Caco-2 (cell line): ENCODE data around the gene P3H1. TPM values are rescaled to one million over a fixed set of nuclear protein-coding genes. Genes with fewer than 3 reads are reported as not detected.

Source experiments
- BruUV-seq: library from RNA; stranded (reverse); fragments of 400-500 nt; replicated peaks from 2 replicates; lab custom pipeline; 2021; lab: Mats Ljungman, UMichigan
- CTCF ChIA-PET: fragments of 300-600 bp; sonication (Branson Sonifier 250); formaldehyde crosslinking; loops from one replicate; lab custom pipeline; 2022; ENCODE audit warnings: antibody characterized with exemption; lab: Charles Lee
- POLR2A ChIA-PET: fragments of 300-600 bp; sonication (Branson Sonifier 250); formaldehyde crosslinking; loops from one replicate; lab custom pipeline; 2022; ENCODE audit warnings: antibody characterized with exemption; lab: Charles Lee
- DNase-seq, 2 experiments: peaks; one replicate each; pipeline versions ENCODE4 v3.0.0 to v3.0.0-alpha.2; 2020 to 2022
- H3K27me3 ChIP-seq: replicated peaks from 2 replicates; pipeline ENCODE4 v1.6.0; 2011; ENCODE audit warnings: low read length; ENCODE audit not compliant: control insufficient read depth, insufficient read depth
- H3K36me3 ChIP-seq: 2 replicates; pipeline ENCODE4 v1.5.1; 2011; ENCODE audit warnings: low read length; ENCODE audit not compliant: control insufficient read depth, insufficient read depth
- H3K4me1 ChIP-seq: fragments of 250-450 bp; sonication (Bioruptor Pico); 2 replicates; pipeline ENCODE4 v1.5.1; 2020; ENCODE audit warnings: mild to moderate bottlenecking
- H3K4me3 ChIP-seq: 2 replicates; pipeline ENCODE4 v1.5.1; 2011; ENCODE audit warnings: low read depth, mild to moderate bottlenecking, control low read depth, low read length
- H3K9me3 ChIP-seq: fragments of 250-450 bp; sonication (Bioruptor Pico); 2 replicates; pipeline ENCODE4 v1.5.1; 2020; ENCODE audit warnings: mild to moderate bottlenecking, moderate library complexity
- H3K27ac Mint-ChIP-seq: one replicate; pipeline ENCODE4 v1.8.0; 2022; ENCODE audit warnings: mixed read lengths; ENCODE audit not compliant: unreplicated experiment
- H3K27me3 Mint-ChIP-seq: one replicate; pipeline ENCODE4 v1.8.0; 2022; ENCODE audit warnings: mixed read lengths; ENCODE audit not compliant: insufficient read depth, unreplicated experiment
- H3K36me3 Mint-ChIP-seq: one replicate; pipeline ENCODE4 v1.8.0; 2022; ENCODE audit warnings: mild to moderate bottlenecking, mixed read lengths; ENCODE audit not compliant: insufficient read depth, unreplicated experiment
- H3K4me1 Mint-ChIP-seq: one replicate; pipeline ENCODE4 v1.8.0; 2022; ENCODE audit warnings: low read depth, mixed read lengths; ENCODE audit not compliant: unreplicated experiment
- H3K4me3 Mint-ChIP-seq: one replicate; pipeline ENCODE4 v1.8.0; 2022; ENCODE audit warnings: mild to moderate bottlenecking, moderate library complexity, mixed read lengths; ENCODE audit not compliant: unreplicated experiment
- H3K9me3 Mint-ChIP-seq: one replicate; pipeline ENCODE4 v1.8.0; 2022; ENCODE audit warnings: mixed read lengths; ENCODE audit not compliant: unreplicated experiment
- intact Hi-C: fragments of 100-400 bp; cut with micrococcal nuclease; formaldehyde crosslinking; loops from one replicate; pipeline ENCODE4 v1.10.0; 2022; ENCODE audit not compliant: unreplicated experiment
- total RNA-seq: library from RNA; stranded (reverse); gene quantifications from 2 replicates; pipeline ENCODE4 v1.2.3, GENCODE V29; 2022
- TF ChIP-seq, protein P1 (sequence below), 2 experiments: fragments of 200-600 bp in 1 of 2; IDR thresholded peaks; 1 replicate in 1 of 2; 2 replicates in 1 of 2; pipeline versions ENCODE4 v1.5.1 to v1.8.0; 2011 to 2022; ENCODE audit warnings: antibody characterized with exemption in 1 of 2, control low read depth in 1 of 2, inconsistent platforms in 1 of 2, low read depth in 1 of 2, low read length in 1 of 2, mild to moderate bottlenecking in 1 of 2, moderate library complexity in 1 of 2; ENCODE audit not compliant: insufficient read depth in 1 of 2, severe bottlenecking in 1 of 2, unreplicated experiment in 1 of 2

P3H1 gene
- total RNA-seq, 1 experiment from 2014 or later: 20.5 TPM

DNA sequence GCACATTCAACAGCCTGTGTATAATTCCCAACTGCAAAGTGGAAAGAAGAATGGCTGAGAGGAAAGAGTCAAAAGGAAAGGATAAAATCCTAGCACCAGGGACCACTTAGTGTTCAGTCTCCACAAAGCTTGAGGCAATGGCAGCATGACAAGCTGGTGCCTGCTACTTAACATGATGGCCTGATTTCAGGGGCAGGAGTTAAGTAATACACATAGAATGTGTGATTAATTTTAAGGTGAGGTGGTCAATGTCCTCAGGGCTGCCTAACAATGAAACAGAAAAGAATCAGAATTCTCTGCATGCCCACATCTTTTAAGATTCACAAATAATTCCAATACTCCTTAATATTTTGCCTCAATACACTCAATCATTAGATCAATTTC is 8.9 kb downstream of the P3H1 start:
- no peak overlapping the region for H3K27ac Mint-ChIP-seq
- intact Hi-C loops: loop anchor here (5.0 kb wide), 1 partner anchor 181 kb away; no protein-coding TSS in a partner anchor
- H3K4me1 ChIP-seq: no peaks in the 10 kb centered on the region
- BruUV-seq: no TSS peak
- peaks cover 7% of the 10 kb centered on the region for H3K36me3 Mint-ChIP-seq
- no peak overlapping the region for H3K4me3 Mint-ChIP-seq
- CTCF ChIA-PET: interaction anchor here (0.8 to 2.0 kb wide), 3 partner anchors 9 to 316 kb away, joined by 3 to 9 read pairs (median 4); partner anchors contain the start of genes C1orf50 and P3H1
- no peak for DNase-seq
- H3K4me1 Mint-ChIP-seq: peaks cover 6% of the 10 kb centered on the region
- no peaks in the 10 kb centered on the region for H3K27me3 ChIP-seq
- no peaks in the 10 kb centered on the region for H3K9me3 Mint-ChIP-seq
- POLR2A ChIA-PET: interaction anchor here (1.3 kb wide), 1 partner anchor 9 kb away, joined by 6 read pairs; the partner anchor contains the start of genes C1orf50 and P3H1
- H3K4me3 ChIP-seq: no peak overlapping the region
- H3K36me3 ChIP-seq: no peaks in the 10 kb centered on the region
- no peaks in the 10 kb centered on the region for H3K9me3 ChIP-seq
- H3K27me3 Mint-ChIP-seq: no peaks in the 10 kb centered on the region
- TF ChIP-seq, protein P1, sequence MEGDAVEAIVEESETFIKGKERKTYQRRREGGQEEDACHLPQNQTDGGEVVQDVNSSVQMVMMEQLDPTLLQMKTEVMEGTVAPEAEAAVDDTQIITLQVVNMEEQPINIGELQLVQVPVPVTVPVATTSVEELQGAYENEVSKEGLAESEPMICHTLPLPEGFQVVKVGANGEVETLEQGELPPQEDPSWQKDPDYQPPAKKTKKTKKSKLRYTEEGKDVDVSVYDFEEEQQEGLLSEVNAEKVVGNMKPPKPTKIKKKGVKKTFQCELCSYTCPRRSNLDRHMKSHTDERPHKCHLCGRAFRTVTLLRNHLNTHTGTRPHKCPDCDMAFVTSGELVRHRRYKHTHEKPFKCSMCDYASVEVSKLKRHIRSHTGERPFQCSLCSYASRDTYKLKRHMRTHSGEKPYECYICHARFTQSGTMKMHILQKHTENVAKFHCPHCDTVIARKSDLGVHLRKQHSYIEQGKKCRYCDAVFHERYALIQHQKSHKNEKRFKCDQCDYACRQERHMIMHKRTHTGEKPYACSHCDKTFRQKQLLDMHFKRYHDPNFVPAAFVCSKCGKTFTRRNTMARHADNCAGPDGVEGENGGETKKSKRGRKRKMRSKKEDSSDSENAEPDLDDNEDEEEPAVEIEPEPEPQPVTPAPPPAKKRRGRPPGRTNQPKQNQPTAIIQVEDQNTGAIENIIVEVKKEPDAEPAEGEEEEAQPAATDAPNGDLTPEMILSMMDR (IDR thresholded peaks at IDR 0.05; ENCODE audit: insufficient read depth in 1 of 2, low read depth in 1 of 2, low read length in 1 of 2, severe bottlenecking in 1 of 2, unreplicated experiment in 1 of 2): no peak

DNA sequence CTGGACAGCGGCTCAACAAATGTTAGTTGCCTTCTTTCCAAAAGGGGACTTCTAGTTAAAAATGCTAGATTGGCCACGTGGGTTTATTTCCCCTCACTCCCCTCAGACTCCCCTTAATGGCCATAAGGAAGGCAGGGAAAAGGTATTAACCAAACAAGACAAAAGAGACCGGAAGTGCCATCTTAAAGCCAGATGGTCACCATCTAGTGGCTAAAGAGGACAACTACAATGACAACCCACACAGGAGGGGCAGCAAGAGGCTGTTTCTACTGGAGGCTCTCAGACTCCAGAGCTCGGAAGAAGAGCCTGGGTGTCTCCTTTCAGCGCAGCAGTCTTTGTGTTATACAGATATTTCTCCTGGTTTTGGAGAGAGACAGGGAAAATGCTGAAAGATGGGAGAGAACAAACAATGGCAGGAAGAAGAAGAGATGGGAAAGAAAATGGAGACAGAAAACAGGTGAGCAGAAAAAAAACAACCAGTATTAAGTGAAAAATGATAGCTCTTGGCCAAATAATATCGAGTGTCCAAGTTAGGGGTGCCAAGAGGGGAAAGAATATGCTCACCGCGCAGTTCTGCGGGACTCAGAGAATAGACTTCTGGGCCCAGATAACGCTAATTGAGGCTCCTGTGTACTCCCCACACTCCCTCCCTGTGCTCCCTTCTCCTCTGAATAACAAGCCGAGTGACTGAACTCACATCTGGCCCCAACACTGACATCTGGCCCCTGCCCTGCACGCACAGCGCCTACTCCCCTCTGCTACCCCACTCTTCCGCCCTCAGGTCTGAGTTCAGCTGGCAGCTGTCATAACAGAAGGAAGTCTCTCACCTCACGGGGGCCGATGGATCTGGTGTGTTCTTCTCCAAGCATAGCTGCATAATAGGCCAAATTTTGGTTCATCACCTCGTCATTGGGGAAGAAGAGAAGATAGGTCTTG is 9.6 kb downstream of the P3H1 start:
- intact Hi-C loops: loop anchor here (5.0 kb wide), 1 partner anchor 180 kb away; no protein-coding TSS in a partner anchor
- Histone ChIP-seq H3K27me3 (no peaks in the 10 kb centered on the region), H3K9me3 (no peaks in the 10 kb centered on the region), H3K36me3 (no peaks in the 10 kb centered on the region), H3K4me1 (no peaks in the 10 kb centered on the region), H3K4me3 (no peak overlapping the region)
- no peaks in the 10 kb centered on the region for H3K27me3 Mint-ChIP-seq
- peaks cover 6% of the 10 kb centered on the region for H3K4me1 Mint-ChIP-seq
- no peak overlapping the region for H3K4me3 Mint-ChIP-seq
- ChIA-PET POLR2A (interaction anchor here (1.3 kb wide), 1 partner anchor 10 kb away, joined by 6 read pairs; the partner anchor contains the start of genes C1orf50 and P3H1), CTCF (interaction anchor here (0.8 to 2.0 kb wide), 3 partner anchors 9 to 317 kb away, joined by 3 to 9 read pairs (median 4); partner anchors contain the start of genes C1orf50 and P3H1)
- DNase-seq: peak in 1 of 2 experiments; percentile 49
- BruUV-seq: no TSS peak
- peaks cover 12% of the 10 kb centered on the region for H3K36me3 Mint-ChIP-seq
- H3K9me3 Mint-ChIP-seq: peaks cover under 1% of the 10 kb centered on the region
- TF ChIP-seq, protein P1 (IDR thresholded peaks at IDR 0.05; ENCODE audit: insufficient read depth in 1 of 2, low read depth in 1 of 2, low read length in 1 of 2, severe bottlenecking in 1 of 2, unreplicated experiment in 1 of 2): peak; percentile 61 to 64
- no peak overlapping the region for H3K27ac Mint-ChIP-seq

DNA sequence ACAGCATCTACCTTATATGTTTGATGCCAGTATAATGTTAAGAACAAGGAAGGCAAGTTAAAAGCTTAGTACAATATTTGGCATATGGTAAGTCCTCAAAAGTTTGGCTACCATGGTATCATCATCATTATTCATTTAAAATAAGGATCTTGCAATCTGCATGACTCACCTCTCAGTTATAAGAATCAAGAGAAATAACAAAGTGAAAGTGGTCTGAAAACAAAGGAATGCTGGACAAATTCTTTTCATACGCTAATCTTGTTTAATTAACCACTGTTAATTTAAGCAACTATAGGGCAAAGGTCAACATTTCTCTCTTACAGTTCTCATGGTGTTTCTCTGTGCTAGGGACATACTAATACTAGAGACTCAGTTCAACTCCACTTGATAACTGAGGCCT is 13.8 kb downstream of the P3H1 start:
- POLR2A ChIA-PET: no interaction called here
- no peaks in the 10 kb centered on the region for H3K4me1 ChIP-seq
- no peak for DNase-seq
- no peak overlapping the region for H3K4me3 Mint-ChIP-seq
- CTCF ChIA-PET: no interaction called here
- no peaks in the 10 kb centered on the region for H3K27me3 Mint-ChIP-seq
- H3K27me3 ChIP-seq: no peaks in the 10 kb centered on the region
- H3K36me3 ChIP-seq: no peaks in the 10 kb centered on the region
- BruUV-seq: no TSS peak
- no peak overlapping the region for H3K27ac Mint-ChIP-seq
- no peak overlapping the region for H3K4me3 ChIP-seq
- H3K36me3 Mint-ChIP-seq: peaks cover 21% of the 10 kb centered on the region
- intact Hi-C loops: no loop called here
- TF ChIP-seq, protein P1 (IDR thresholded peaks at IDR 0.05; ENCODE audit: insufficient read depth in 1 of 2, low read depth in 1 of 2, low read length in 1 of 2, severe bottlenecking in 1 of 2, unreplicated experiment in 1 of 2): no peak
- H3K9me3 Mint-ChIP-seq: peaks cover 10% of the 10 kb centered on the region
- H3K4me1 Mint-ChIP-seq: peaks cover 6% of the 10 kb centered on the region
- H3K9me3 ChIP-seq: no peaks in the 10 kb centered on the region
